ENCODE results near the gene TUNAR. TPM values are rescaled to one million over a fixed set of nuclear protein-coding genes. Genes with fewer than 3 reads are reported as not detected.

TUNAR gene
- total and polyA plus RNA-seq, 2 of the 4 experiments (the other 2 are of a cell fraction): not detected

GRCh38 chr14:95831468-95831867 is 45.2 kb upstream of the TUNAR start:
- Histone ChIP-seq H3K9me3 (ENCODE audit: control insufficient read depth, insufficient read depth, low read length) (no peaks in the 10 kb centered on the region; the same call in 1 of the 2 replicates), H3K4me3 (ENCODE audit: insufficient read depth, low read depth, low read length) (no peak overlapping the region), H2AK9ac (replicated peaks; ENCODE audit: low read depth, low read length, poor library complexity) (no peak overlapping the region), H4K91ac (ENCODE audit: insufficient read depth, low read depth, low read length) (no peak overlapping the region), H3K56ac (ENCODE audit: extremely low read depth, insufficient read depth, low read length) (no peak overlapping the region), H2AFZ (replicated peaks; ENCODE audit: low read length, poor library complexity) (no peak overlapping the region), H3K4ac (ENCODE audit: low read depth, low read length) (no peak overlapping the region), H2BK15ac (ENCODE audit: low read depth, low read length) (no peak overlapping the region), H3K27me3 (ENCODE audit: control insufficient read depth, insufficient read depth, low read length) (no peaks in the 10 kb centered on the region), H2BK20ac (ENCODE audit: low read depth, low read length) (no peak overlapping the region), H2AK5ac (ENCODE audit: low read depth, low read length) (no peak overlapping the region), H2BK5ac (ENCODE audit: low read depth, low read length, poor library complexity, severe bottlenecking) (no peak overlapping the region), H4K5ac (ENCODE audit: low read depth, low read length) (no peak overlapping the region), H3K4me2 (ENCODE audit: low read depth, low read length) (no peak overlapping the region), H3K9me1 (ENCODE audit: insufficient read depth, low read length) (no peaks in the 10 kb centered on the region), H3K18ac (ENCODE audit: low read depth, low read length) (no peak overlapping the region), H3K79me1 (ENCODE audit: low read depth in 1 of 2, low read length in 2 of 2) (no peaks in the 10 kb centered on the region), H3K36me3 (ENCODE audit: control insufficient read depth, insufficient read depth, low read length) (no peaks in the 10 kb centered on the region), H3K27ac (ENCODE audit: insufficient read depth, low read length) (no peak overlapping the region), H4K8ac (ENCODE audit: low read depth in 2 of 2, low read length in 2 of 2) (no peak overlapping the region), H4K20me1 (ENCODE audit: insufficient read depth, low read length) (no peaks in the 10 kb centered on the region), H3K4me1 (ENCODE audit: control insufficient read depth, insufficient read depth, low read length) (no peaks in the 10 kb centered on the region), H3K14ac (replicated peaks; ENCODE audit: low read depth, low read length) (no peak overlapping the region), H2BK120ac (ENCODE audit: low read depth, low read length) (no peak overlapping the region), H3K23ac (ENCODE audit: low read depth, low read length) (no peak overlapping the region), H3K9ac (ENCODE audit: low read depth, low read length) (no peak overlapping the region)
- dilution Hi-C loops (cut with HindIII; ENCODE audit: low sequenced_read_pairs, unreplicated experiment) (no loop called here), in situ Hi-C loops (cut with MboI; ENCODE audit: low sequenced_read_pairs) (no loop called here), intact Hi-C loops (cut with micrococcal nuclease) (no loop called here)
- ATAC-seq (ENCODE audit: low read depth) (no peak), DNase-seq (no peak)
- POLR2A ChIA-PET (ENCODE audit: unreplicated experiment): no interaction called here
- no TSS peak for BruUV-seq (replicated peaks)
- no CpG with 5 or more reads among the region's 5 CpGs for WGBS, 2 experiments (ENCODE audit: extremely low coverage in 2 of 2, insufficient read length in 1 of 2)
- TF ChIP-seq RCOR1 (IDR thresholded peaks at IDR 0.05; ENCODE audit: insufficient replicate concordance, low read length) (no peak), POLR2A (IDR thresholded peaks at IDR 0.05; ENCODE audit: low read depth, low read length) (no peak), MXI1 (IDR thresholded peaks at IDR 0.05; ENCODE audit: borderline replicate concordance, low read depth, low read length) (no peak), RFX5 (IDR thresholded peaks at IDR 0.05; ENCODE audit: low read depth, low read length) (no peak), MAFK (IDR thresholded peaks at IDR 0.05; ENCODE audit: low read depth, low read length) (no peak), ELK1 (IDR thresholded peaks at IDR 0.05; ENCODE audit: borderline replicate concordance, low read depth, low read length) (no peak)
- TF ChIP-seq, protein P1, sequence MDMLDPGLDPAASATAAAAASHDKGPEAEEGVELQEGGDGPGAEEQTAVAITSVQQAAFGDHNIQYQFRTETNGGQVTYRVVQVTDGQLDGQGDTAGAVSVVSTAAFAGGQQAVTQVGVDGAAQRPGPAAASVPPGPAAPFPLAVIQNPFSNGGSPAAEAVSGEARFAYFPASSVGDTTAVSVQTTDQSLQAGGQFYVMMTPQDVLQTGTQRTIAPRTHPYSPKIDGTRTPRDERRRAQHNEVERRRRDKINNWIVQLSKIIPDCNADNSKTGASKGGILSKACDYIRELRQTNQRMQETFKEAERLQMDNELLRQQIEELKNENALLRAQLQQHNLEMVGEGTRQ (IDR thresholded peaks at IDR 0.05; ENCODE audit: low read depth, low read length): no peak
- TF ChIP-seq, protein P2, sequence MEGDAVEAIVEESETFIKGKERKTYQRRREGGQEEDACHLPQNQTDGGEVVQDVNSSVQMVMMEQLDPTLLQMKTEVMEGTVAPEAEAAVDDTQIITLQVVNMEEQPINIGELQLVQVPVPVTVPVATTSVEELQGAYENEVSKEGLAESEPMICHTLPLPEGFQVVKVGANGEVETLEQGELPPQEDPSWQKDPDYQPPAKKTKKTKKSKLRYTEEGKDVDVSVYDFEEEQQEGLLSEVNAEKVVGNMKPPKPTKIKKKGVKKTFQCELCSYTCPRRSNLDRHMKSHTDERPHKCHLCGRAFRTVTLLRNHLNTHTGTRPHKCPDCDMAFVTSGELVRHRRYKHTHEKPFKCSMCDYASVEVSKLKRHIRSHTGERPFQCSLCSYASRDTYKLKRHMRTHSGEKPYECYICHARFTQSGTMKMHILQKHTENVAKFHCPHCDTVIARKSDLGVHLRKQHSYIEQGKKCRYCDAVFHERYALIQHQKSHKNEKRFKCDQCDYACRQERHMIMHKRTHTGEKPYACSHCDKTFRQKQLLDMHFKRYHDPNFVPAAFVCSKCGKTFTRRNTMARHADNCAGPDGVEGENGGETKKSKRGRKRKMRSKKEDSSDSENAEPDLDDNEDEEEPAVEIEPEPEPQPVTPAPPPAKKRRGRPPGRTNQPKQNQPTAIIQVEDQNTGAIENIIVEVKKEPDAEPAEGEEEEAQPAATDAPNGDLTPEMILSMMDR (conservative IDR thresholded peaks at IDR 0.05; ENCODE audit: low read depth, low read length): no peak
- CTCF ChIA-PET: no interaction called here
